WTC11 (cell line): ENCODE results near the gene ENO2.

Experiments used
- ATF3 ChIP-seq: sonication (generic); formaldehyde crosslinking; conservative IDR thresholded peaks from 2 replicates; pipeline ENCODE4 v1.8.1; 2022; ENCODE audit warnings: mild to moderate bottlenecking, missing genetic modification reagents
- E2F4 ChIP-seq: sonication (generic); formaldehyde crosslinking; IDR thresholded peaks from 2 replicates; pipeline ENCODE4 v1.8.1; 2022; ENCODE audit warnings: low read depth, mild to moderate bottlenecking, moderate library complexity, missing genetic modification reagents, borderline replicate concordance
- FOXP1 ChIP-seq: sonication (generic); formaldehyde crosslinking; IDR thresholded peaks from 2 replicates; pipeline ENCODE4 v1.8.0; 2022; ENCODE audit warnings: missing genetic modification reagents, mild to moderate bottlenecking, moderate library complexity, borderline replicate concordance
- FOXP4 ChIP-seq: sonication (generic); formaldehyde crosslinking; IDR thresholded peaks from 2 replicates; pipeline ENCODE4 v1.8.0; 2022; ENCODE audit warnings: mild to moderate bottlenecking, missing genetic modification reagents
- JUN ChIP-seq: sonication (generic); formaldehyde crosslinking; IDR thresholded peaks from 2 replicates; pipeline ENCODE4 v1.8.0; 2023; ENCODE audit warnings: mild to moderate bottlenecking, missing genetic modification reagents
- NFATC4 ChIP-seq: fragments of 250-450 bp; sonication (Bioruptor Pico); IDR thresholded peaks from 2 replicates; pipeline ENCODE4 v1.9.0; 2021; ENCODE audit warnings: mild to moderate bottlenecking
- NFYB ChIP-seq: sonication (generic); formaldehyde crosslinking; conservative IDR thresholded peaks from 2 replicates; pipeline ENCODE4 v1.8.0; 2022; ENCODE audit warnings: low read depth, missing genetic modification reagents
- ZSCAN18 ChIP-seq: fragments of 250-450 bp; sonication (Bioruptor Pico); IDR thresholded peaks from 2 replicates; pipeline ENCODE4 v2.1.2; 2022; ENCODE audit warnings: mild to moderate bottlenecking, moderate library complexity

- TF ChIP-seq ZSCAN18 (CRISPR knock-in tag) (no peak), E2F4 (CRISPR knock-in tag) (no peak), JUN (CRISPR knock-in tag) (no peak), FOXP4 (CRISPR knock-in tag) (no peak), ATF3 (CRISPR knock-in tag) (no peak), FOXP1 (CRISPR knock-in tag) (no peak), NFATC4 (no peak), NFYB (CRISPR knock-in tag) (no peak)
These were observed 46.0 kb upstream of the ENO2 start for GRCh38 chr12:6868211-6869048.
